Chondrocyte (in vitro differentiated cells): Measurements from ENCODE around the gene LRRC51. TPM values are rescaled to one million over a fixed set of nuclear protein-coding genes. Genes with fewer than 3 reads are reported as not detected.
A peak's percentile ranks its signal among the peaks of the same experiment; 100 is the strongest.

Experiments used
- DNase-seq: peaks from one replicate; pipeline ENCODE4 v3.0.0; 2021; ENCODE audit warnings: mixed read lengths, low spot score
- H3K27ac Mint-ChIP-seq: one replicate; pipeline ENCODE4 v1.8.0; 2021; ENCODE audit warnings: mild to moderate bottlenecking, moderate library complexity, mixed read lengths; ENCODE audit not compliant: unreplicated experiment
- H3K27me3 Mint-ChIP-seq: 2 replicates; pipeline ENCODE4 v1.8.0; 2021; ENCODE audit warnings: low read depth, mixed read lengths
- H3K36me3 Mint-ChIP-seq: 2 replicates; pipeline ENCODE4 v1.8.0; 2021; ENCODE audit warnings: low read depth, mixed read lengths
- H3K4me1 Mint-ChIP-seq: 2 replicates; pipeline ENCODE4 v1.8.0; 2021; ENCODE audit warnings: low read depth, mild to moderate bottlenecking, mixed read lengths
- H3K4me3 Mint-ChIP-seq: one replicate; pipeline ENCODE4 v1.8.0; 2021; ENCODE audit warnings: mild to moderate bottlenecking, moderate library complexity, mixed read lengths; ENCODE audit not compliant: unreplicated experiment
- H3K9me3 Mint-ChIP-seq: 2 replicates; pipeline ENCODE4 v1.8.0; 2021; ENCODE audit warnings: low read depth, mixed read lengths
- total RNA-seq: library from RNA; stranded (reverse); gene quantifications from 3 replicates; pipeline ENCODE4 v1.2.1, GENCODE V29; 2021
- TF ChIP-seq, protein P1 (sequence below): fragments of 200-600 bp; sonication (generic); IDR thresholded peaks from 2 replicates; pipeline ENCODE4 v1.5.0; 2021; ENCODE audit warnings: antibody characterized with exemption, mild to moderate bottlenecking, moderate library complexity

LRRC51 gene
- total RNA-seq, 1 donor from 2014 or later = 6.0 TPM

DNA sequence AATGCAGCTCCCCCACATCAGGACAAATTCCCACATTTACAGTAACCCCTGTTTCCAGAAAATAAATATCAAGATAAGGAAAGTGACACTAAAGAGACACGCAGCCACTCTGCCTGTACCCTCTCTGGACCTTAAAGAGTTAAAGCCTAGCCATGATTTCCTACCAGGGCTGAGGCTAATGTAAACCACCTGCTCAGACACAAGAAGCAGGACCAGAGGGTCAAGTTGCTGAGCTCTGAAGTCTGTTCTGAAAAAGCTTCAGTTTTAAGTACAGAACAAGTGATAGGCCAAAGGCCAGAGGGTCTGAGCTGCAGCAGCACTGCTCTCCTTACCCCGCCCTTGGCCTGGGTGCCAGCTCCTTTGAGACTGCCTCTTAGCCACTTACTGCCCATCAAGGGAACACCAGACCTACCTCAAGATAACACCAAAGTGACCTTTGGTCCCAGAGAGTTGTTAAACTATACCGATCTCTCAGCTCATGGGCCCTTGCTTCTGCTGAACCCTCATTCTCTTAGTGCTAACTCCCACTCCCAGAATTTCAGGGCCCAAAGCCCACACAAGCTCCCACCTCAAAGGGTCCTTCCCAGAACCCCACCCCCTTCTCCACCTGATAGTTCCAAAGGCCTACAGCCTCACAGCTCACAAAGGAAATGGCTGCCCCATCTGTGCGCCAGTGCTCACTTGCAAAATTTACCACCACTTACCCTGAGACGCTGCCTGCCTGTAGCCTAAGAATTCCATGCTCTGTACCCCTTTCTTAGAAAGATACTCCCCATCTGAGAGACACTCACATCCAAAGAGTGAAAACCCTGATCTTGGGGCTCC lies 41.4 kb upstream of the LRRC51 start:
- Mint-ChIP-seq H3K27ac (no peak overlapping the region), H3K9me3 (no peaks in the 10 kb centered on the region), H3K36me3 (peaks cover 5% of the 10 kb centered on the region), H3K27me3 (no peaks in the 10 kb centered on the region), H3K4me1 (peaks cover 30% of the 10 kb centered on the region), H3K4me3 (no peak overlapping the region)
- DNase-seq = no peak
- TF ChIP-seq, protein P1, sequence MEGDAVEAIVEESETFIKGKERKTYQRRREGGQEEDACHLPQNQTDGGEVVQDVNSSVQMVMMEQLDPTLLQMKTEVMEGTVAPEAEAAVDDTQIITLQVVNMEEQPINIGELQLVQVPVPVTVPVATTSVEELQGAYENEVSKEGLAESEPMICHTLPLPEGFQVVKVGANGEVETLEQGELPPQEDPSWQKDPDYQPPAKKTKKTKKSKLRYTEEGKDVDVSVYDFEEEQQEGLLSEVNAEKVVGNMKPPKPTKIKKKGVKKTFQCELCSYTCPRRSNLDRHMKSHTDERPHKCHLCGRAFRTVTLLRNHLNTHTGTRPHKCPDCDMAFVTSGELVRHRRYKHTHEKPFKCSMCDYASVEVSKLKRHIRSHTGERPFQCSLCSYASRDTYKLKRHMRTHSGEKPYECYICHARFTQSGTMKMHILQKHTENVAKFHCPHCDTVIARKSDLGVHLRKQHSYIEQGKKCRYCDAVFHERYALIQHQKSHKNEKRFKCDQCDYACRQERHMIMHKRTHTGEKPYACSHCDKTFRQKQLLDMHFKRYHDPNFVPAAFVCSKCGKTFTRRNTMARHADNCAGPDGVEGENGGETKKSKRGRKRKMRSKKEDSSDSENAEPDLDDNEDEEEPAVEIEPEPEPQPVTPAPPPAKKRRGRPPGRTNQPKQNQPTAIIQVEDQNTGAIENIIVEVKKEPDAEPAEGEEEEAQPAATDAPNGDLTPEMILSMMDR = no peak

DNA sequence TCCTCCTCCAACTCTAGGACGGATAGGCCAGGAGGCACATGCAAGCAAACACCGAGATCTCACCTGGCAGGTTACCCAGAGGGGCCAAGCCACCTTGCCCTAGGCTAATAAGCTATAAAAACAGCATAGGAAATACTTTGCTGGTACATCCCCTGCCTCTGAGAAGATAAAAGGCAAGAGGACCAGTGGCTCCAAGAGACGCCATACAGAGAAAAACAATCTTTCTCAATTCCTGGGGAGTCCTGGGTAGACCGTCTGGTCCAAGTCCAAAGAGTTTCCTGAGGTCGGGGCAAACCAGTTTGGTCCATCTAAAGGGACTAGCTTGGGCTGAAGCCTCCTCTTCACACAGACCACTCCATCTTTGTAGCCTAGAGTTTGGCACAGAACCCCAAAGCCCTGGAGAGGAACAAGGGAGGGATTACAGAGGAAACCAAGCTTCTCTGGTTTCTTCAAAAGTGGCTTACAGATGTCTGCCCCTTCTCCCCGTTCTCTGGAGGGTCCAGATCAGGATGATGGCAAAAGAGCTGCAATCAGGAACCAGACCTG lies 40.7 kb upstream of the LRRC51 start:
- H3K4me1 Mint-ChIP-seq = peaks cover 30% of the 10 kb centered on the region
- H3K4me3 Mint-ChIP-seq = no peak overlapping the region
- peaks cover 5% of the 10 kb centered on the region for H3K36me3 Mint-ChIP-seq
- no peak for DNase-seq
- no peaks in the 10 kb centered on the region for H3K9me3 Mint-ChIP-seq
- H3K27me3 Mint-ChIP-seq = no peaks in the 10 kb centered on the region
- no peak overlapping the region for H3K27ac Mint-ChIP-seq
- TF ChIP-seq, protein P1 = no peak

DNA sequence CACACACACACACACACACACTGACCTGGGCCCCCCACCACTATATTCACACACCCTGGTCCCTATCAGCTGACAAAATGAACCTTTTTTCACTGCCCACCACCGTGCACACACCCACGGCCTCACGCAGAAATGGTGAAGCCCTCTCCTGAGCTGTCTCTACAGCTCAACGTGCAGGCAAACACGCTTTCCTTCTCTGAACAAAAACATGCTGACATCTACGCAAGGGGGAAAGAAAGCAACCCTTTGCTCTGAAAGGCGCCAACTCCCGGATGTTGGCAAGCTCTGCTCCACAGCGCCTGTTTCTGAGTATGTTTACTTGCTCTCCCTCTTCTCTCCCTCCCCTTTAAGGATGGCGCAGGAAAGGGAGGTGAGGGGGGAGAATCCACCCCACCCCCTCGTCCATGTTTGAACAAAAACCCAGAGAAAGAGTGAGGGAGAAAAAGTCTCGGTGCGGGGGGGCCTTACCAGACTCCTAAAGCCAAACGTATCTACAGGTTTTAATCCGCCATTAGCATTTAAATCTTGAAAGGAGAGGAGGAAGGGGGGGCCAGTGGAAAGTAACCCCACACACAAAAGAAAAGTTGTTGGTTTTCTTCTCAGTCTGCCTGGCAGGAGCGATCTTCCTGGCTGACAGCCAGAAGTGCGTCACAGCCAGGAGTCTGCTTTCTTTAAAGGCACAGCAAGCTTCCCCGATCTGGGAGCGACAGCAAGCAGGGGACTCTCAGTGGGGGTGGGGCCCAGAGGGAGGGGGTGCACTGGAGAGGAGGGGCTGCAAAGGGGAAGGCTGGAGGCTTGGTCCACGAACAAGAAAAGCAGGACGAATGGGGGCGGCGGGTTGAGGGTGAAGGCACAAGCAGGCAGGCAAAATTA lies 39.9 kb upstream of the LRRC51 start:
- H3K9me3 Mint-ChIP-seq = no peaks in the 10 kb centered on the region
- H3K27me3 Mint-ChIP-seq = no peaks in the 10 kb centered on the region
- peaks cover 30% of the 10 kb centered on the region for H3K4me1 Mint-ChIP-seq
- no peak overlapping the region for H3K27ac Mint-ChIP-seq
- H3K36me3 Mint-ChIP-seq = peaks cover 2% of the 10 kb centered on the region
- DNase-seq = peak; percentile 97
- no peak overlapping the region for H3K4me3 Mint-ChIP-seq
- TF ChIP-seq, protein P1 = peak; percentile 8

DNA sequence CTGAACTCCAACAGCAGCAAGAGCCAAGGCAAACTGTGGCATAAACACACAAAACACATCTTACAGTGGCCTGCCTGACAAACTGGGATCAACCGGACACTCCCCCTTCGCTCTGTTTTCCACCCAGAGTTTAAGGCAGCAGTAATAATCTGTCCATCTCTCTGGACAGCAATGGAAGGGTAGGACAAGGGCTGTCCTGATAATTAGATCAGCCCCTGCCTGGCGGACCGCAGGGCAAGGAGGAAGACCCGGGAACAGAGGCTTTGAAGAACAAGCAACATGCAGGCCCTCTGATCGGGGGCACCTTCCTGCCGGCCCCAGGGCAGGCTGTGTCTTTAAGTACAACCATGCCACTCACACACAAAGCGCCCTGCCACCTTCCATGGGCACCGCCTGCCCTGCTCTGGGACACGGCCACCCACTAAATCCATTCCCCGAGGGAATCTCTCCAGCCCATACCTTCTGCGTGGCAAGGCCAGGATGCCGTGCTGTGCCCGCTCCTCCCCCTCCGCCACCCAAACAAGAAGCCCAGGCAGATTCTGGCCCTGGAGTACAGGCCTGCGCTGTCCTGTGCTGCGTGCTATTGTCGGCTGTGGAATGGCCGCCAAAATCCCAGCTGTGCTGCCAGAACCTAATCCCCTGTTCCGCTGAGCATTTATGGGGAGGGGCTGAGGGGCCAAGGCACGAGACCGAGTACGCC lies 39.1 kb upstream of the LRRC51 start:
- H3K4me1 Mint-ChIP-seq = peaks cover 27% of the 10 kb centered on the region
- H3K27me3 Mint-ChIP-seq = no peaks in the 10 kb centered on the region
- no peak overlapping the region for H3K27ac Mint-ChIP-seq
- H3K9me3 Mint-ChIP-seq = no peaks in the 10 kb centered on the region
- no peak overlapping the region for H3K4me3 Mint-ChIP-seq
- TF ChIP-seq, protein P1 = no peak
- no peak for DNase-seq
- H3K36me3 Mint-ChIP-seq = no peaks in the 10 kb centered on the region
